Right lobe of liver (tissue), 6 donors: ENCODE data around the gene TPRX1. TPM values are rescaled to one million over a fixed set of nuclear protein-coding genes. Genes with fewer than 3 reads are reported as not detected.

Experiments used
- ATAC-seq, 4 donors: fragments of 200-7000 bp; cut with Tn5 transposase; one replicate each; pipeline ENCODE4 v1.9.1; 2020; ENCODE audit warnings: mild to moderate bottlenecking in 4 of 4, moderate library complexity in 4 of 4
- DNase-seq, 3 donors: peaks; one replicate each; pipeline ENCODE4 v3.0.0-alpha.2; 2020
- H3K27ac ChIP-seq, 3 donors: fragments of 200-600 bp; one replicate each; pipeline ENCODE4 v1.8.0; 2022
- H3K27me3 ChIP-seq, 2 donors: fragments of 200-600 bp; one replicate each; pipeline ENCODE4 v1.8.0; 2022
- H3K36me3 ChIP-seq, 4 donors: fragments of 200-600 bp; sonication (generic) in 1 of 4; one replicate each; pipeline versions ENCODE4 v1.5.1 to v1.8.0; 2017 to 2022; ENCODE audit warnings: control low read depth in 1 of 4
- H3K4me1 ChIP-seq, 4 donors: fragments of 200-600 bp; sonication (generic) in 1 of 4; one replicate each; pipeline versions ENCODE4 v1.5.1 to v1.8.0; 2017 to 2022; ENCODE audit warnings: control low read depth in 1 of 4
- H3K4me3 ChIP-seq, 3 donors: fragments of 200-600 bp; one replicate each; pipeline ENCODE4 v1.8.0; 2022
- H3K9me3 ChIP-seq, 4 donors: fragments of 200-600 bp; sonication (generic) in 1 of 4; one replicate each; pipeline versions ENCODE4 v1.5.1 to v1.8.0; 2017 to 2022; ENCODE audit warnings: control low read depth in 1 of 4
- CTCF ChIP-seq, 4 donors: fragments of 200-600 bp in 3 of 4; fragments of 450-650 bp in 1 of 4; IDR thresholded peaks; one replicate each; pipeline versions ENCODE4 v1.5.1 to v1.8.0; 2016 to 2022; ENCODE audit warnings: antibody characterized with exemption in 4 of 4, mild to moderate bottlenecking in 2 of 4
- POLR2A ChIP-seq: fragments of 450-650 bp; IDR thresholded peaks from one replicate; pipeline ENCODE4 v1.6.1; 2017; ENCODE audit warnings: antibody characterized with exemption, mild to moderate bottlenecking
- WGBS: methylation state at CpG from one replicate; pipeline ENCODE4 v1.1.6; 2018; ENCODE audit warnings: low coverage, low lambda C conversion rate; ENCODE audit not compliant: insufficient coverage; ENCODE audit errors: missing lambda C conversion rate; 5-methylcytosine and 5-hydroxymethylcytosine counted together
- intact Hi-C, 2 donors: fragments of 100-400 bp; cut with DNase I; formaldehyde crosslinking; loops; one replicate each; pipeline versions ENCODE4 v1.11.2 to v1.14.1; 2022
- total RNA-seq, 6 experiments: library from RNA; depleted of rRNA in 2 of 6; stranded (reverse); fragments of >200 nt in 2 of 6; fragmentation: NEBNext Ultra II Directional in 3 of 6; extraction: Animal tissue kit (Norgen Biotek cat#: 25700) in 3 of 6; gene quantifications; one replicate each; pipeline versions ENCODE4 v1.1.0 to v1.2.4, GENCODE V29; 2016 to 2023
- donor health status: DM: no; HTN: yes; CAD: no.
- donor health status: DM: no; HTN: no; CAD: no.
- donor health status: DM: no; HTN: no; CAD: no.
- donor health status: DM: no; HTN: yes; CAD: no.
- donor health status: DM: no; HTN: yes; CAD: no.

Gene TPRX1
- total RNA-seq, 6 experiments from 2014 or later: not detected

GRCh38 chr19:47802521-47803043 lies 1.8 kb downstream of the TPRX1 start:
- no peaks in the 10 kb centered on the region for H3K4me1 ChIP-seq
- no peak overlapping the region for H3K27ac ChIP-seq
- ATAC-seq: peak in 1 of 4 donors; percentile 12
- no peak for DNase-seq
- no peaks in the 10 kb centered on the region for H3K9me3 ChIP-seq
- intact Hi-C loops: no loop called here
- no peaks in the 10 kb centered on the region for H3K27me3 ChIP-seq
- no peaks in the 10 kb centered on the region for H3K36me3 ChIP-seq
- 64% methylated on average over 3 of the region's 25 CpGs for WGBS
- H3K4me3 ChIP-seq: no peak overlapping the region
- TF ChIP-seq CTCF (IDR thresholded peaks at IDR 0.05): no peak

- H3K27me3 ChIP-seq: no peaks in the 10 kb centered on the region
- no peak overlapping the region for H3K4me3 ChIP-seq
- H3K4me1 ChIP-seq: no peaks in the 10 kb centered on the region
- H3K27ac ChIP-seq: no peak overlapping the region
- intact Hi-C loops: no loop called here
- no peak for ATAC-seq
- H3K36me3 ChIP-seq: no peaks in the 10 kb centered on the region
- TF ChIP-seq POLR2A (no peak), CTCF (IDR thresholded peaks at IDR 0.05) (no peak)
- WGBS: 100% methylated on average over 1 of the region's 4 CpGs
- H3K9me3 ChIP-seq: no peaks in the 10 kb centered on the region
- no peak for DNase-seq
Observed at GRCh38 chr19:47801270-47801669, 3.1 kb downstream of the TPRX1 start.

GRCh38 chr19:47798904-47799266 lies 5.5 kb downstream of the TPRX1 start:
- no peaks in the 10 kb centered on the region for H3K4me1 ChIP-seq
- no peaks in the 10 kb centered on the region for H3K27me3 ChIP-seq
- no peak overlapping the region for H3K27ac ChIP-seq
- WGBS: 74% methylated on average over 3 of the region's 4 CpGs
- ATAC-seq: no peak
- intact Hi-C loops: no loop called here
- no peak for DNase-seq
- no peak overlapping the region for H3K4me3 ChIP-seq
- TF ChIP-seq CTCF (IDR thresholded peaks at IDR 0.05): no peak
- no peak for TF ChIP-seq POLR2A
- no peaks in the 10 kb centered on the region for H3K36me3 ChIP-seq
- no peaks in the 10 kb centered on the region for H3K9me3 ChIP-seq

- Histone ChIP-seq H3K9me3 (no peaks in the 10 kb centered on the region), H3K27me3 (no peaks in the 10 kb centered on the region), H3K4me3 (no peak overlapping the region), H3K4me1 (no peaks in the 10 kb centered on the region), H3K36me3 (no peaks in the 10 kb centered on the region), H3K27ac (no peak overlapping the region)
- DNase-seq (no peak), ATAC-seq (no peak)
- TF ChIP-seq POLR2A (no peak), CTCF (IDR thresholded peaks at IDR 0.05) (no peak)
- 32% methylated on average over 7 of the region's 14 CpGs for WGBS
- intact Hi-C loops: no loop called here
Observed at GRCh38 chr19:47797996-47798903, 6.1 kb downstream of the TPRX1 start.
